Muscle of leg (tissue), 11 donors: ENCODE data around the gene RBM47. TPM values are rescaled to one million over a fixed set of nuclear protein-coding genes. Genes with fewer than 3 reads are reported as not detected.
"Not testable (repeated sequence)": the region's sequence is repeated elsewhere in the genome, so short reads cannot be mapped to it uniquely, and the experiment has no call there.

Source experiments
- DNase-seq: peaks from one replicate; pipeline ENCODE4 v3.0.0; 2013
- H3K27ac ChIP-seq: one replicate; pipeline ENCODE4 v1.5.1; 2013; ENCODE audit warnings: mild to moderate bottlenecking, low read length, control low read depth
- H3K27me3 ChIP-seq: one replicate; pipeline ENCODE4 v1.6.1; 2013; ENCODE audit warnings: low read length; ENCODE audit not compliant: control insufficient read depth, insufficient read depth
- H3K36me3 ChIP-seq: one replicate; pipeline ENCODE4 v1.6.1; 2013; ENCODE audit warnings: low read length; ENCODE audit not compliant: control insufficient read depth, insufficient read depth
- H3K4me1 ChIP-seq: one replicate; pipeline ENCODE4 v1.6.1; 2013; ENCODE audit warnings: low read length; ENCODE audit not compliant: control insufficient read depth, insufficient read depth
- H3K4me3 ChIP-seq: one replicate; pipeline ENCODE4 v1.5.1; 2013; ENCODE audit warnings: low read length, control low read depth
- H3K9me3 ChIP-seq: replicated peaks from 2 replicates; pipeline ENCODE4 v1.6.1; 2013; ENCODE audit warnings: low read depth, low read length; ENCODE audit not compliant: control insufficient read depth
- WGBS: methylation state at CpG from one replicate; pipeline ENCODE4 v1.1.5; 2013; ENCODE audit warnings: missing lambda C conversion rate; ENCODE audit not compliant: insufficient coverage; 5-methylcytosine and 5-hydroxymethylcytosine counted together
- polyA plus RNA-seq, 8 donors: library from polyadenylated mRNA; unstranded; fragments of 120-200 nt; gene quantifications; one replicate each; pipeline versions ENCODE4 v1.2.1 to v1.2.3, GENCODE V29; 2013; ENCODE audit warnings: inconsistent platforms in 1 of 8, low replicate concordance in 1 of 8; ENCODE audit not compliant: insufficient read length in 8 of 8, insufficient read depth in 1 of 8
- total RNA-seq: library from RNA; stranded (reverse); fragments of 120-200 nt; gene quantifications from one replicate; pipeline ENCODE4 v1.2.4, GENCODE V29; 2013

RBM47 gene
- total and polyA plus RNA-seq, 9 donors: 1.2 to 6.3 (median 2.0) TPM

- Histone ChIP-seq H3K4me3 (no peak overlapping the region), H3K27ac (no peak overlapping the region), H3K4me1 (no peaks in the 10 kb centered on the region), H3K27me3 (no peaks in the 10 kb centered on the region), H3K36me3 (no peaks in the 10 kb centered on the region), H3K9me3 (no peaks in the 10 kb centered on the region)
- no CpG with 5 or more reads among the region's 4 CpGs for WGBS
- DNase-seq: no peak
These were observed 109.1 kb downstream of the RBM47 start for GRCh38 chr4:40520533-40520932.

- not testable (repeated sequence) for DNase-seq, H3K27me3 ChIP-seq, H3K4me3 ChIP-seq, H3K27ac ChIP-seq, H3K4me1 ChIP-seq, H3K36me3 ChIP-seq, H3K9me3 ChIP-seq
- WGBS: 85% methylated on average over 4 of the region's 5 CpGs
These were observed 112.6 kb downstream of the RBM47 start for GRCh38 chr4:40517081-40517480.

GRCh38 chr4:40516651-40517050, 113.0 kb downstream of the RBM47 start:
- Histone ChIP-seq H3K27ac (no peak overlapping the region), H3K27me3 (no peaks in the 10 kb centered on the region), H3K9me3 (no peaks in the 10 kb centered on the region), H3K4me3 (no peak overlapping the region), H3K4me1 (no peaks in the 10 kb centered on the region), H3K36me3 (no peaks in the 10 kb centered on the region)
- no peak for DNase-seq
- 74% methylated on average over 4 of the region's 4 CpGs for WGBS

- 60% methylated on average over 4 of the region's 15 CpGs for WGBS
- Histone ChIP-seq H3K4me3 (no peak overlapping the region), H3K36me3 (no peaks in the 10 kb centered on the region), H3K4me1 (no peaks in the 10 kb centered on the region), H3K27ac (no peak overlapping the region), H3K27me3 (no peaks in the 10 kb centered on the region), H3K9me3 (no peaks in the 10 kb centered on the region)
- no peak for DNase-seq
These were observed 114.0 kb downstream of the RBM47 start for GRCh38 chr4:40515398-40516293.

GRCh38 chr4:40515037-40515397, 114.6 kb downstream of the RBM47 start:
- H3K27ac ChIP-seq: no peak overlapping the region
- 100% methylated on average over 2 of the region's 2 CpGs for WGBS
- no peak for DNase-seq
- no peak overlapping the region for H3K4me3 ChIP-seq
- no peaks in the 10 kb centered on the region for H3K4me1 ChIP-seq
- no peaks in the 10 kb centered on the region for H3K27me3 ChIP-seq
- no peaks in the 10 kb centered on the region for H3K36me3 ChIP-seq
- no peaks in the 10 kb centered on the region for H3K9me3 ChIP-seq

GRCh38 chr4:40514497-40514951, 115.1 kb downstream of the RBM47 start:
- H3K36me3 ChIP-seq: no peaks in the 10 kb centered on the region
- DNase-seq: no peak
- no peaks in the 10 kb centered on the region for H3K4me1 ChIP-seq
- no peak overlapping the region for H3K27ac ChIP-seq
- H3K27me3 ChIP-seq: no peaks in the 10 kb centered on the region
- no peaks in the 10 kb centered on the region for H3K9me3 ChIP-seq
- 63% methylated on average over 5 of the region's 11 CpGs for WGBS
- H3K4me3 ChIP-seq: no peak overlapping the region

GRCh38 chr4:40511036-40511614, 118.5 kb downstream of the RBM47 start:
- no peak for DNase-seq
- Histone ChIP-seq H3K4me1 (no peaks in the 10 kb centered on the region), H3K36me3 (no peaks in the 10 kb centered on the region), H3K9me3 (no peaks in the 10 kb centered on the region), H3K27ac (no peak overlapping the region), H3K4me3 (no peak overlapping the region), H3K27me3 (no peaks in the 10 kb centered on the region)
- 84% methylated on average over 6 of the region's 9 CpGs for whole genome bisulfite sequencing

GRCh38 chr4:40507977-40508376, 121.7 kb downstream of the RBM47 start:
- H3K27ac ChIP-seq: no peak overlapping the region
- H3K27me3 ChIP-seq: no peaks in the 10 kb centered on the region
- no peak for DNase-seq
- H3K4me1 ChIP-seq: no peaks in the 10 kb centered on the region
- H3K9me3 ChIP-seq: no peaks in the 10 kb centered on the region
- 82% methylated on average over 11 of the region's 11 CpGs for WGBS
- no peaks in the 10 kb centered on the region for H3K36me3 ChIP-seq
- no peak overlapping the region for H3K4me3 ChIP-seq

- 63% methylated on average over 3 of the region's 3 CpGs for WGBS
- Histone ChIP-seq H3K27me3 (no peaks in the 10 kb centered on the region), H3K9me3 (no peaks in the 10 kb centered on the region), H3K27ac (no peak overlapping the region), H3K4me1 (no peaks in the 10 kb centered on the region), H3K4me3 (no peak overlapping the region), H3K36me3 (no peaks in the 10 kb centered on the region)
- DNase-seq: no peak
These were observed 123.2 kb downstream of the RBM47 start for GRCh38 chr4:40506492-40506891.

DNA sequence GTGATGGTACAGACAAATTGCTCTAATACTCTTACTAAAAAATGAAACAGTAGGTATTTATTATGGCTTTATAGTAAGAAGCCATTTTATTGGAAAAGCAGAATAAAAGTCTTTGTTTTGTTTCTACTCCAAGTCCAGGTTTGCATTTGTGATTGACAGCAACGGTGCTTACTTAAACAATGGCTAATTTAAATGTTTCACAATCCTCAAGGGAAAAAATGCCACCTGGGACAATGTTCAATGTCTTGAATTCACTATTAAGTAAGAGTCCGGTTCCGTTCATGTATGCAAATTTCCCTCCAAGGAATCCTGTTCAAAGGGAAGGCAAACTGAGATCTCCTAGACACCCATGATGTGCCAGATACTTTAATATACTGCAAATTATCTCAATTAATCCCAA, 123.6 kb downstream of the RBM47 start:
- WGBS: 48% methylated on average over 2 of the region's 3 CpGs

More for the DNA sequence above, 123.6 kb downstream of the RBM47 start:
- H3K4me3 ChIP-seq: no peak overlapping the region
- no peaks in the 10 kb centered on the region for H3K9me3 ChIP-seq
- no peaks in the 10 kb centered on the region for H3K36me3 ChIP-seq
- DNase-seq: no peak
- H3K4me1 ChIP-seq: no peaks in the 10 kb centered on the region
- no peak overlapping the region for H3K27ac ChIP-seq
- H3K27me3 ChIP-seq: no peaks in the 10 kb centered on the region
